ENCODE data around the gene CAMP. TPM values are rescaled to one million over a fixed set of nuclear protein-coding genes. Genes with fewer than 3 reads are reported as not detected.

CAMP gene
- total RNA-seq, 1 experiment from 2014 or later: not detected

Small RNAs within 50 kb of the gene (microRNA-seq; reads per million reads assigned to microRNA genes)
- 3.9 reads per million, percentile 25 among the genes with 10 or more reads in this experiment for gene MIR4443

Other genes starting within 250 kb of the CAMP start
- 137 and 140 TPM in 2 replicates for gene MAP4, start 207.1 kb upstream of the CAMP start, total RNA-seq (2022)
- 32.1 and 35.5 TPM in 2 replicates for gene CDC25A, start 35.1 kb upstream of the CAMP start, total RNA-seq (2022)
- gene ZNF589, start 17.6 kb downstream of the CAMP start, total RNA-seq (2022): 9.7 and 10.9 TPM in 2 replicates
- 42.3 and 49.2 TPM in 2 replicates for gene NME6, start 77.9 kb downstream of the CAMP start, total RNA-seq (2022)
- not detected in 2 replicates for gene SPINK8, start 110.2 kb downstream of the CAMP start, total RNA-seq (2022)
- gene FBXW12, start 148.7 kb downstream of the CAMP start, total RNA-seq (2022): 1.7 and 2.3 TPM in 2 replicates
- 149 and 164 TPM in 2 replicates for gene PLXNB1, start 206.6 kb downstream of the CAMP start, total RNA-seq (2022)
- 48.9 and 59.5 TPM in 2 replicates for gene CCDC51, start 216.6 kb downstream of the CAMP start, total RNA-seq (2022)
- gene TMA7, start 216.8 kb downstream of the CAMP start, total RNA-seq (2022): 205 and 227 TPM in 2 replicates
- 14.4 and 15.9 TPM in 2 replicates for gene ATRIP, start 223.2 kb downstream of the CAMP start, total RNA-seq (2022)